Peyer's patch (tissue), 4 donors: ENCODE results near the gene SP9. TPM values are rescaled to one million over a fixed set of nuclear protein-coding genes. Genes with fewer than 3 reads are reported as not detected.
A peak's percentile ranks its signal among the peaks of the same experiment; 100 is the strongest.

Source experiments
- DNase-seq, 3 donors: peaks; one replicate each; pipeline ENCODE4 v3.0.0-alpha.2; 2017 to 2019
- H3K27ac ChIP-seq, 4 donors: fragments of 200-600 bp; sonication (generic); one replicate each; pipeline ENCODE4 v1.5.1; 2016 to 2019
- H3K27me3 ChIP-seq, 2 donors: fragments of 200-600 bp; sonication (generic); one replicate each; pipeline ENCODE4 v1.5.1; 2019
- H3K36me3 ChIP-seq, 3 donors: fragments of 200-600 bp; sonication (generic); one replicate each; pipeline ENCODE4 v1.5.1; 2016 to 2019
- H3K4me1 ChIP-seq, 4 donors: fragments of 200-600 bp; sonication (generic); one replicate each; pipeline ENCODE4 v1.5.1; 2016 to 2019
- H3K4me3 ChIP-seq, 4 donors: fragments of 200-600 bp; sonication (generic); 1 replicate in 3 of 4; 2 replicates in 1 of 4; pipeline ENCODE4 v1.5.1; 2016 to 2019; ENCODE audit warnings: mild to moderate bottlenecking in 1 of 4
- H3K9me3 ChIP-seq, 4 donors: fragments of 200-600 bp; sonication (generic); one replicate each; pipeline ENCODE4 v1.5.1; 2016 to 2019; ENCODE audit warnings: mild to moderate bottlenecking in 1 of 4
- CTCF ChIP-seq, 6 experiments: fragments of 450-650 bp in 4 of 6; fragments of 200-600 bp in 2 of 6; sonication (generic) in 1 of 6; IDR thresholded peaks; one replicate each; pipeline ENCODE4 v1.5.1; 2017 to 2019; ENCODE audit warnings: antibody characterized with exemption in 6 of 6, mild to moderate bottlenecking in 3 of 6, moderate library complexity in 1 of 6
- POLR2A ChIP-seq, 2 donors: fragments of 450-650 bp; IDR thresholded peaks; one replicate each; pipeline ENCODE4 v1.5.1; 2017; ENCODE audit warnings: antibody characterized with exemption in 2 of 2, mild to moderate bottlenecking in 2 of 2, moderate library complexity in 2 of 2
- total RNA-seq, 4 donors: library from RNA; depleted of rRNA; stranded (reverse); fragments of >200 nt; gene quantifications; one replicate each; pipeline ENCODE4 v1.1.0, GENCODE V29; 2016

The SP9 gene
- total RNA-seq, 4 donors from 2014 or later, result not detected

GRCh38 chr2:174322149-174322548, 12.6 kb upstream of the SP9 start:
- Histone ChIP-seq H3K27ac (no peak overlapping the region), H3K4me3 (no peak overlapping the region), H3K27me3 (peaks cover 0 to 13% of the 10 kb centered on the region in 2 donors), H3K36me3 (no peaks in the 10 kb centered on the region), H3K4me1 (peaks cover 6 to 14% (median 11%) of the 10 kb centered on the region in 4 donors), H3K9me3 (no peaks in the 10 kb centered on the region)
- DNase-seq, result no peak
- no peak for TF ChIP-seq POLR2A (IDR thresholded peaks at IDR 0.05)
- TF ChIP-seq CTCF (IDR thresholded peaks at IDR 0.05), result no peak

- Histone ChIP-seq H3K36me3 (no peaks in the 10 kb centered on the region), H3K4me1 (peaks cover 6 to 18% (median 12%) of the 10 kb centered on the region in 4 donors), H3K27ac (no peak overlapping the region), H3K9me3 (no peaks in the 10 kb centered on the region), H3K4me3 (no peak overlapping the region), H3K27me3 (peaks cover 0 to 19% of the 10 kb centered on the region in 2 donors)
- no peak for TF ChIP-seq CTCF (IDR thresholded peaks at IDR 0.05)
- no peak for DNase-seq
Observed at GRCh38 chr2:174322746-174323145, 12.0 kb upstream of the SP9 start.

- no peak overlapping the region for H3K27ac ChIP-seq
- no peak for TF ChIP-seq CTCF (IDR thresholded peaks at IDR 0.05)
- TF ChIP-seq POLR2A (IDR thresholded peaks at IDR 0.05), result no peak
- H3K27me3 ChIP-seq, result peaks cover 0 to 36% of the 10 kb centered on the region in 2 donors
- no peak for DNase-seq
- no peak overlapping the region for H3K4me3 ChIP-seq
- H3K4me1 ChIP-seq, result peaks cover 6 to 29% (median 14%) of the 10 kb centered on the region in 4 donors
- H3K9me3 ChIP-seq, result no peaks in the 10 kb centered on the region
- no peaks in the 10 kb centered on the region for H3K36me3 ChIP-seq
Observed at GRCh38 chr2:174324530-174324929, 10.2 kb upstream of the SP9 start.

- H3K27ac ChIP-seq, result no peak overlapping the region
Observed at GRCh38 chr2:174325373-174326160, 9.2 kb upstream of the SP9 start.

More at GRCh38 chr2:174325373-174326160, 9.2 kb upstream of the SP9 start:
- peak overlapping the region; percentile 32 to 47 (median 42) for H3K4me3 ChIP-seq
- no peak for TF ChIP-seq CTCF (IDR thresholded peaks at IDR 0.05)
- no peak for TF ChIP-seq POLR2A (IDR thresholded peaks at IDR 0.05)
- no peaks in the 10 kb centered on the region for H3K9me3 ChIP-seq
- no peaks in the 10 kb centered on the region for H3K36me3 ChIP-seq
- peaks cover 0 to 47% of the 10 kb centered on the region in 2 donors for H3K27me3 ChIP-seq
- no peak for DNase-seq
- peaks cover 6 to 29% (median 14%) of the 10 kb centered on the region in 4 donors for H3K4me1 ChIP-seq
